Measurements from ENCODE around the gene DOP1A. TPM values are rescaled to one million over a fixed set of nuclear protein-coding genes. Genes with fewer than 3 reads are reported as not detected.
A peak's percentile ranks its signal among the peaks of the same experiment; 100 is the strongest.

DOP1A gene
- total RNA-seq, 1 experiment from 2014 or later, result 31.9 TPM

GRCh38 chr6:83047065-83047754 lies 20.3 kb upstream of the DOP1A start:
- peaks cover 15% of the 10 kb centered on the region for H3K36me3 ChIP-seq (ENCODE audit: insufficient read depth, low read length, poor library complexity, severe bottlenecking)
- H3K4me1 ChIP-seq (ENCODE audit: insufficient read depth, low read length, poor library complexity, severe bottlenecking), result peaks cover 34% of the 10 kb centered on the region
- H3K27ac ChIP-seq (ENCODE audit: low read depth, low read length, poor library complexity, severe bottlenecking), result no peak overlapping the region
- intact Hi-C loops (cut with micrococcal nuclease; ENCODE audit: unreplicated experiment), result no loop called here
- ChIA-PET CTCF (interaction anchor here (1.4 kb wide), 1 partner anchor 18 kb away, joined by 4 read pairs; the partner anchor contains the start of gene UBE3D), POLR2A (ENCODE audit: low non-redundant PET) (no interaction called here)
- no peak overlapping the region for H3K4me3 ChIP-seq (ENCODE audit: low read depth, low read length, poor library complexity, severe bottlenecking)
- H3K27me3 ChIP-seq (replicated peaks; ENCODE audit: insufficient read depth, low read depth, low read length, poor library complexity), result no peaks in the 10 kb centered on the region
- TF ChIP-seq EZH2 (IDR thresholded peaks at IDR 0.05; ENCODE audit: borderline replicate concordance, low read depth, low read length, poor library complexity, severe bottlenecking), result no peak
- TF ChIP-seq, protein P1, sequence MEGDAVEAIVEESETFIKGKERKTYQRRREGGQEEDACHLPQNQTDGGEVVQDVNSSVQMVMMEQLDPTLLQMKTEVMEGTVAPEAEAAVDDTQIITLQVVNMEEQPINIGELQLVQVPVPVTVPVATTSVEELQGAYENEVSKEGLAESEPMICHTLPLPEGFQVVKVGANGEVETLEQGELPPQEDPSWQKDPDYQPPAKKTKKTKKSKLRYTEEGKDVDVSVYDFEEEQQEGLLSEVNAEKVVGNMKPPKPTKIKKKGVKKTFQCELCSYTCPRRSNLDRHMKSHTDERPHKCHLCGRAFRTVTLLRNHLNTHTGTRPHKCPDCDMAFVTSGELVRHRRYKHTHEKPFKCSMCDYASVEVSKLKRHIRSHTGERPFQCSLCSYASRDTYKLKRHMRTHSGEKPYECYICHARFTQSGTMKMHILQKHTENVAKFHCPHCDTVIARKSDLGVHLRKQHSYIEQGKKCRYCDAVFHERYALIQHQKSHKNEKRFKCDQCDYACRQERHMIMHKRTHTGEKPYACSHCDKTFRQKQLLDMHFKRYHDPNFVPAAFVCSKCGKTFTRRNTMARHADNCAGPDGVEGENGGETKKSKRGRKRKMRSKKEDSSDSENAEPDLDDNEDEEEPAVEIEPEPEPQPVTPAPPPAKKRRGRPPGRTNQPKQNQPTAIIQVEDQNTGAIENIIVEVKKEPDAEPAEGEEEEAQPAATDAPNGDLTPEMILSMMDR (conservative IDR thresholded peaks at IDR 0.05; ENCODE audit: low read depth, low read length), result no peak
- DNase-seq (ENCODE audit: low spot score), result no peak
- no TSS peak for BruUV-seq (replicated peaks)
- H3K9me3 ChIP-seq (ENCODE audit: low read depth, low read length, poor library complexity, severe bottlenecking), result no peaks in the 10 kb centered on the region

- no TSS peak for BruUV-seq (replicated peaks)
- peaks cover 27% of the 10 kb centered on the region for H3K36me3 ChIP-seq (ENCODE audit: insufficient read depth, low read length, poor library complexity, severe bottlenecking)
- TF ChIP-seq EZH2 (IDR thresholded peaks at IDR 0.05; ENCODE audit: borderline replicate concordance, low read depth, low read length, poor library complexity, severe bottlenecking), result no peak
- TF ChIP-seq, protein P1 (conservative IDR thresholded peaks at IDR 0.05; ENCODE audit: low read depth, low read length), result no peak
- H3K27me3 ChIP-seq (replicated peaks; ENCODE audit: insufficient read depth, low read depth, low read length, poor library complexity), result no peaks in the 10 kb centered on the region
- H3K27ac ChIP-seq (ENCODE audit: low read depth, low read length, poor library complexity, severe bottlenecking), result no peak overlapping the region
- peaks cover 49% of the 10 kb centered on the region for H3K4me1 ChIP-seq (ENCODE audit: insufficient read depth, low read length, poor library complexity, severe bottlenecking)
- ChIA-PET POLR2A (ENCODE audit: low non-redundant PET) (no interaction called here), CTCF (no interaction called here)
- H3K9me3 ChIP-seq (ENCODE audit: low read depth, low read length, poor library complexity, severe bottlenecking), result no peaks in the 10 kb centered on the region
- no peak for DNase-seq (ENCODE audit: low spot score)
- intact Hi-C loops (cut with micrococcal nuclease; ENCODE audit: unreplicated experiment), result loop anchor here (10.0 kb wide), 2 partner anchors 437 to 967 kb away; no protein-coding TSS in a partner anchor
- H3K4me3 ChIP-seq (ENCODE audit: low read depth, low read length, poor library complexity, severe bottlenecking), result no peak overlapping the region
Observed at GRCh38 chr6:83051377-83052172, 15.9 kb upstream of the DOP1A start.

DNA sequence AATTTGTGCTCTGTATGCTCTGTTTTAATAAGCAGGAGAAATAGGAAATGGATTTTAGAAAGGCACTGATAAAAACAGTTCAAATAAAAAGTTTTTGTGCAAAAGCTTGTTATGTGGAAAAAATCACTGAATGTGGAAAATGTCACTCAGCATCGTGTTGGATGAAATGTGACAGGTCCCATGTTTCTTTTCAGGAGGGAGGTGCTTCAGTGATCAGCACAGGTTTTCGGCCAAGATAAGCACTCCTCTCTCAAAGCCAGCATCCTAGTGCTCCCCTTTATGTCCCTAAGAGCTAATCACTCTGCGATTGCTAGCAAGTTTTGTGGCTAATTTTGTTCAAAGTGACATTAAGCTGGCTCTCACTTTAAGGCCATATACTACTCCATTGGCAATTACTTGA lies 13.8 kb upstream of the DOP1A start:
- TF ChIP-seq, protein P1 (conservative IDR thresholded peaks at IDR 0.05; ENCODE audit: low read depth, low read length), result no peak
- no peak for TF ChIP-seq EZH2 (IDR thresholded peaks at IDR 0.05; ENCODE audit: borderline replicate concordance, low read depth, low read length, poor library complexity, severe bottlenecking)

More for the DNA sequence above, 13.8 kb upstream of the DOP1A start:
- peaks cover 69% of the 10 kb centered on the region for H3K4me1 ChIP-seq (ENCODE audit: insufficient read depth, low read length, poor library complexity, severe bottlenecking)
- BruUV-seq (replicated peaks), result no TSS peak
- POLR2A ChIA-PET (ENCODE audit: low non-redundant PET), result no interaction called here
- H3K27ac ChIP-seq (ENCODE audit: low read depth, low read length, poor library complexity, severe bottlenecking), result peak overlapping the region; percentile 33
- no peak for DNase-seq (ENCODE audit: low spot score)
- intact Hi-C loops (cut with micrococcal nuclease; ENCODE audit: unreplicated experiment), result loop anchor here (10.0 kb wide), 2 partner anchors 439 to 969 kb away; no protein-coding TSS in a partner anchor
- no peak overlapping the region for H3K4me3 ChIP-seq (ENCODE audit: low read depth, low read length, poor library complexity, severe bottlenecking)
- CTCF ChIA-PET, result no interaction called here
- no peaks in the 10 kb centered on the region for H3K27me3 ChIP-seq (replicated peaks; ENCODE audit: insufficient read depth, low read depth, low read length, poor library complexity)
- peaks cover 38% of the 10 kb centered on the region for H3K36me3 ChIP-seq (ENCODE audit: insufficient read depth, low read length, poor library complexity, severe bottlenecking)
- H3K9me3 ChIP-seq (ENCODE audit: low read depth, low read length, poor library complexity, severe bottlenecking), result no peaks in the 10 kb centered on the region
